ENCODE results near the gene MORC2.

DNA sequence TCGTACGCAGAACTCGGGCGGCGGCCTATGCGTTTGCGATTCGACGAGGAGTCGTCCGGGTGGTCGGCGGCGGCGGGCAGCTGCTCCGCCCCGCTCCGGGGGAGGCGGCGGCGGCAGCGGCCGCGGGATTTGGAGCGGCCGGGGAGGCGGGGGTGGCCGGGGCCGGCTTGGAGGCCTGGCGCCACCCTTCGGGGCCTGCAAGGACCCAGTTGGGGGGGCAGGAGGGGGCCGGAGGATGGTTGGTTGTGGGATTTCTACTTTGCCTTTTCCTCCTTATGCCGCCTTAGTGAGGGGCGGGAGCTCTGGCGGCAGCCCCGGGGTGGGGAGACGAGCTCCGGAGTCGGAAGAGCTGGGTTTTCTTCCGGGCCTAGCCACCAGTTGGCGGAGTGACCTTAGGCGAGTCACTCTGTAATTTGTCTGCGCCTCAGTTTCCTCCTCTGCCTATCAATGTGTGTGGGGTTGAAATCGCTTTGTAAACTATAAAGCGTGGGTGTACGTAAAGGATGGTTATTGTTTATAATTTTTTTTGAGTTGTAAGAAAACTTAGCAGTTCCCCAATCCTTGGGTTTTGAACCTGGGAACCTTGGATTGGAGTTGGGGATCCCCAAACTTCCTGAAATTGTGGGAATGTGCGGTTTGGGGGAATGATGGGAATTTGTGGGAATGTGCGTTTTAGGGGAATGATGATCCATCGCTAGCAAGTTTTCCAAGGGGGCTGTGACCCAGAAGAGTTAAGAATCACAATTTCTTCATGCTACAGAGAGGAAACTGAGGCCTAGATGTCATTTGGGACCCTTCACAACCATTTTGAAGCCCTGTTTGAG is 1.2 kb upstream of the MORC2 start:
- TF ChIP-seq, protein P1, sequence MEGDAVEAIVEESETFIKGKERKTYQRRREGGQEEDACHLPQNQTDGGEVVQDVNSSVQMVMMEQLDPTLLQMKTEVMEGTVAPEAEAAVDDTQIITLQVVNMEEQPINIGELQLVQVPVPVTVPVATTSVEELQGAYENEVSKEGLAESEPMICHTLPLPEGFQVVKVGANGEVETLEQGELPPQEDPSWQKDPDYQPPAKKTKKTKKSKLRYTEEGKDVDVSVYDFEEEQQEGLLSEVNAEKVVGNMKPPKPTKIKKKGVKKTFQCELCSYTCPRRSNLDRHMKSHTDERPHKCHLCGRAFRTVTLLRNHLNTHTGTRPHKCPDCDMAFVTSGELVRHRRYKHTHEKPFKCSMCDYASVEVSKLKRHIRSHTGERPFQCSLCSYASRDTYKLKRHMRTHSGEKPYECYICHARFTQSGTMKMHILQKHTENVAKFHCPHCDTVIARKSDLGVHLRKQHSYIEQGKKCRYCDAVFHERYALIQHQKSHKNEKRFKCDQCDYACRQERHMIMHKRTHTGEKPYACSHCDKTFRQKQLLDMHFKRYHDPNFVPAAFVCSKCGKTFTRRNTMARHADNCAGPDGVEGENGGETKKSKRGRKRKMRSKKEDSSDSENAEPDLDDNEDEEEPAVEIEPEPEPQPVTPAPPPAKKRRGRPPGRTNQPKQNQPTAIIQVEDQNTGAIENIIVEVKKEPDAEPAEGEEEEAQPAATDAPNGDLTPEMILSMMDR (IDR thresholded peaks at IDR 0.05), result no peak
- TF ChIP-seq POLR2AphosphoS5 (IDR thresholded peaks at IDR 0.05) (no peak), EP300 (IDR thresholded peaks at IDR 0.05) (no peak), POLR2A (IDR thresholded peaks at IDR 0.05) (no peak)
